Adrenal gland (tissue), 5 donors: Measurements from ENCODE around the gene BTLA.

ENCODE experiments used
- CTCF ChIP-seq, 6 experiments: fragments of 450-650 bp in 4 of 6; fragments of 200-600 bp in 2 of 6; sonication (generic) in 1 of 6; IDR thresholded peaks; 1 replicate in 5 of 6; 2 replicates in 1 of 6; pipeline versions ENCODE4 v1.5.1 to v1.8.0; 2016 to 2021; ENCODE audit warnings: antibody characterized with exemption in 6 of 6, mild to moderate bottlenecking in 2 of 6, moderate library complexity in 1 of 6
- POLR2A ChIP-seq, 2 donors: fragments of 450-650 bp; IDR thresholded peaks; one replicate each; pipeline ENCODE4 v1.6.1; 2017; ENCODE audit warnings: antibody characterized with exemption in 2 of 2, mild to moderate bottlenecking in 2 of 2, moderate library complexity in 1 of 2
- donor health status: DM: no; HTN: no; CAD: no.

GRCh38 chr3:112460519-112461195 is 38.6 kb downstream of the BTLA start:
- TF ChIP-seq CTCF (IDR thresholded peaks at IDR 0.05) = no peak
- TF ChIP-seq POLR2A (IDR thresholded peaks at IDR 0.05) = no peak
